Hepatocyte (in vitro differentiated cells): ENCODE results near the gene BAZ2B. TPM values are rescaled to one million over a fixed set of nuclear protein-coding genes. Genes with fewer than 3 reads are reported as not detected.

Source experiments
- DNase-seq: peaks from one replicate; pipeline ENCODE4 v3.0.0-alpha.2; 2016; ENCODE audit warnings: low spot score
- H2AFZ ChIP-seq: fragments of 200-600 bp; sonication (generic); 2 replicates; pipeline ENCODE4 v1.6.0; 2016; ENCODE audit warnings: antibody characterized with exemption, mild to moderate bottlenecking
- H3K27ac ChIP-seq: fragments of 200-600 bp; sonication (generic); 2 replicates; pipeline ENCODE4 v1.5.1; 2016; ENCODE audit warnings: mild to moderate bottlenecking
- H3K27me3 ChIP-seq: fragments of 200-600 bp; sonication (generic); 2 replicates; pipeline ENCODE4 v1.6.1; 2016
- H3K36me3 ChIP-seq: fragments of 200-600 bp; sonication (generic); replicated peaks from 2 replicates; pipeline ENCODE4 v1.5.1; 2016; ENCODE audit warnings: low read depth; ENCODE audit not compliant: insufficient read depth
- H3K4me1 ChIP-seq: fragments of 200-600 bp; sonication (generic); 2 replicates; pipeline ENCODE4 v1.5.1; 2016; ENCODE audit warnings: mild to moderate bottlenecking, moderate library complexity; ENCODE audit not compliant: insufficient read depth
- H3K4me2 ChIP-seq: fragments of 200-600 bp; sonication (generic); 2 replicates; pipeline ENCODE4 v1.6.0; 2016
- H3K4me3 ChIP-seq: fragments of 200-600 bp; sonication (generic); 2 replicates; pipeline ENCODE4 v1.5.1; 2016; ENCODE audit warnings: mild to moderate bottlenecking
- H3K79me2 ChIP-seq: fragments of 200-600 bp; sonication (generic); 2 replicates; pipeline ENCODE4 v1.6.0; 2017; ENCODE audit warnings: mild to moderate bottlenecking
- H3K9me2 ChIP-seq: fragments of 200-600 bp; sonication (generic); replicated peaks from 2 replicates; pipeline ENCODE4 v1.6.0; 2017; ENCODE audit warnings: mild to moderate bottlenecking; ENCODE audit not compliant: insufficient read depth
- H3K9me3 ChIP-seq: fragments of 200-600 bp; sonication (generic); 2 replicates; pipeline ENCODE4 v1.5.1; 2016; ENCODE audit warnings: low read depth, mild to moderate bottlenecking
- H4K20me1 ChIP-seq: fragments of 200-600 bp; sonication (generic); 2 replicates; pipeline ENCODE4 v1.6.0; 2016; ENCODE audit warnings: mild to moderate bottlenecking; ENCODE audit not compliant: insufficient read depth, poor library complexity, severe bottlenecking
- EZH2 ChIP-seq: fragments of 200-600 bp; sonication (generic); IDR thresholded peaks from 2 replicates; pipeline ENCODE4 v1.6.1; 2016; ENCODE audit warnings: antibody characterized with exemption, mild to moderate bottlenecking, borderline replicate concordance
- EZH2phosphoT487 ChIP-seq: fragments of 200-600 bp; sonication (generic); IDR thresholded peaks from one replicate; pipeline ENCODE4 v1.6.1; 2018; ENCODE audit warnings: antibody characterized with exemption, mild to moderate bottlenecking, low read depth, moderate library complexity; ENCODE audit not compliant: unreplicated experiment, severe bottlenecking
- WGBS: methylation state at CpG from one replicate; pipeline ENCODE4 v1.1.6; 2016; ENCODE audit warnings: low lambda C conversion rate; ENCODE audit errors: missing lambda C conversion rate; 5-methylcytosine and 5-hydroxymethylcytosine counted together
- polyA plus RNA-seq: library from polyadenylated mRNA; unstranded; fragments of >200 nt; fragmentation: Nextera tagmentation; extraction: Ambion mirVana; gene quantifications from 2 replicates; pipeline ENCODE4 v1.2.1, GENCODE V29; 2016
- total RNA-seq: library from RNA; depleted of rRNA; stranded (reverse); fragments of >200 nt; gene quantifications from 2 replicates; pipeline ENCODE4 v1.2.3, GENCODE V29; 2014
- TF ChIP-seq, protein P1 (sequence below): fragments of 200-600 bp; sonication (generic); IDR thresholded peaks from 2 replicates; pipeline ENCODE4 v1.5.1; 2016; ENCODE audit warnings: antibody characterized with exemption, mild to moderate bottlenecking; ENCODE audit not compliant: poor library complexity

BAZ2B gene
- total and polyA plus RNA-seq, 2 experiments from 2014 or later: 40.7 to 83.3 TPM

- no peaks in the 10 kb centered on the region for H3K27me3 ChIP-seq
- peaks cover 71% of the 10 kb centered on the region for H3K79me2 ChIP-seq
- H3K27ac ChIP-seq: no peak overlapping the region
- DNase-seq: no peak
- no peaks in the 10 kb centered on the region for H3K4me1 ChIP-seq
- H3K9me2 ChIP-seq: no peaks in the 10 kb centered on the region
- no peaks in the 10 kb centered on the region for H3K36me3 ChIP-seq
- no peak for TF ChIP-seq EZH2
- no peak for TF ChIP-seq EZH2phosphoT487
- TF ChIP-seq, protein P1, sequence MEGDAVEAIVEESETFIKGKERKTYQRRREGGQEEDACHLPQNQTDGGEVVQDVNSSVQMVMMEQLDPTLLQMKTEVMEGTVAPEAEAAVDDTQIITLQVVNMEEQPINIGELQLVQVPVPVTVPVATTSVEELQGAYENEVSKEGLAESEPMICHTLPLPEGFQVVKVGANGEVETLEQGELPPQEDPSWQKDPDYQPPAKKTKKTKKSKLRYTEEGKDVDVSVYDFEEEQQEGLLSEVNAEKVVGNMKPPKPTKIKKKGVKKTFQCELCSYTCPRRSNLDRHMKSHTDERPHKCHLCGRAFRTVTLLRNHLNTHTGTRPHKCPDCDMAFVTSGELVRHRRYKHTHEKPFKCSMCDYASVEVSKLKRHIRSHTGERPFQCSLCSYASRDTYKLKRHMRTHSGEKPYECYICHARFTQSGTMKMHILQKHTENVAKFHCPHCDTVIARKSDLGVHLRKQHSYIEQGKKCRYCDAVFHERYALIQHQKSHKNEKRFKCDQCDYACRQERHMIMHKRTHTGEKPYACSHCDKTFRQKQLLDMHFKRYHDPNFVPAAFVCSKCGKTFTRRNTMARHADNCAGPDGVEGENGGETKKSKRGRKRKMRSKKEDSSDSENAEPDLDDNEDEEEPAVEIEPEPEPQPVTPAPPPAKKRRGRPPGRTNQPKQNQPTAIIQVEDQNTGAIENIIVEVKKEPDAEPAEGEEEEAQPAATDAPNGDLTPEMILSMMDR: no peak
- H2AFZ ChIP-seq: no peak overlapping the region
- H3K4me3 ChIP-seq: no peak overlapping the region
- H3K4me2 ChIP-seq: no peak overlapping the region
- H4K20me1 ChIP-seq: peaks cover 4% of the 10 kb centered on the region
- H3K9me3 ChIP-seq: no peaks in the 10 kb centered on the region
Observed at GRCh38 chr2:159585622-159586021, 30.7 kb downstream of the BAZ2B start.

DNA sequence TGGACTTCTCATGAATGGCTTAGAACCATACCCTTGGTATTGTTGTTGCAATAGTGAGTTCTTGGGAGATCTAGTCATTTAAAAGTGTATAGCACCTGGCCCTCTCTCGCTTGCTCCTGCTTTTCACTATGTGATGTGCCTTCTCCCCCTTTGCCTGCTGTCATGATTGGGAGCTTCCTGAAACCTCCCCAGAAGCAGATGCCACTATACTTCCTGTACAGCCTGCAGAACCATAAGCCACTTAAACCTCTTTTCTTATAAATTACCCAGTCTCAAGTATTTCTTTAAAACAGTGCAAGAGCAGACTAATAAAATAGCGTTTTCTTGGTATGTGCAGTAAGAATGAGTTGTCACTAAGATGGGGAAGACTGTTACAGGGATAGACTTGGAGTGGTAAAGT lies 31.6 kb downstream of the BAZ2B start:
- Histone ChIP-seq H2AFZ (no peak overlapping the region), H3K9me3 (no peaks in the 10 kb centered on the region), H4K20me1 (no peaks in the 10 kb centered on the region), H3K27ac (no peak overlapping the region), H3K4me3 (no peak overlapping the region), H3K36me3 (no peaks in the 10 kb centered on the region), H3K4me1 (no peaks in the 10 kb centered on the region), H3K27me3 (no peaks in the 10 kb centered on the region), H3K79me2 (peaks cover 69% of the 10 kb centered on the region), H3K9me2 (no peaks in the 10 kb centered on the region), H3K4me2 (no peak overlapping the region)
- DNase-seq: no peak
- TF ChIP-seq EZH2 (no peak), EZH2phosphoT487 (no peak)
- TF ChIP-seq, protein P1: no peak
- 83% methylated on average over 2 of the region's 2 CpGs for WGBS

DNA sequence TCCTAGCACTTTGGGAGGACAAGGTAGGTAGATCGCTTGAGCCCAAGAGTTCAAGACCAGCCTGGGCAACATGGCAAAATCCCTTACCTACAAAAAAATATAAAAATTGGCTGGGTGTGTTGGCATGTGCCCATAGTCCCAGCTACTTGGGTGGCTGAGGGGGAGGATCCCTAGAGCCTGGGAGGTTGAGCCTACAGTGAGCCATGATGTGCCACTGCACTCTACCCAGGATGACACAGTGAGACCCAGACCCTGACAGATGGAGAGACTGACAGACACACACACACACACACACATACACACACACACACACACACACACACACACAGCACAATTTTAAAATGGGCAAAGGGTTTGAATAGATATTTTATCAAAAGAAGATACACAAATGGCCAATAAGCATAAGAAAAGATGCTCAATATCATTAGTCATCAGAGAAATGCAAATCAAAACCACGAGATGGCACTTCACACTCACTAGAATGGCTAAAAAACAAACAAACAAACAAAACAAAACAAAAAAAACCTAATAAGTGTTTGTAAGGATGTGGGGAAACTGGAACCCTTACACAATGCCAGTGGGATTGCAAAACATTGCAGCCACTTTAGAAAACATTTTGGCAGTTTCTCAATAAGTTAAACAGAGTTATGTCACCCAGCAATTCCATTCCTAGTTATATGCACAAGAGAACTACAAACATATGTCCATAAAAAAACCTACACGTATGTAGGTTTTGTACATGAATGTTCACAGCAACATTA lies 42.3 kb downstream of the BAZ2B start:
- no peaks in the 10 kb centered on the region for H3K4me1 ChIP-seq
- no peaks in the 10 kb centered on the region for H3K27me3 ChIP-seq
- no peak overlapping the region for H3K4me2 ChIP-seq
- no peaks in the 10 kb centered on the region for H3K9me2 ChIP-seq
- no peak for DNase-seq
- no peak for TF ChIP-seq EZH2phosphoT487
- no peak for TF ChIP-seq EZH2
- TF ChIP-seq, protein P1: no peak
- no peaks in the 10 kb centered on the region for H3K36me3 ChIP-seq
- 67% methylated on average over 3 of the region's 3 CpGs for WGBS
- no peak overlapping the region for H3K27ac ChIP-seq
- no peak overlapping the region for H2AFZ ChIP-seq
- peaks cover 96% of the 10 kb centered on the region for H3K79me2 ChIP-seq
- H3K9me3 ChIP-seq: no peaks in the 10 kb centered on the region
- H3K4me3 ChIP-seq: no peak overlapping the region
- peaks cover 12% of the 10 kb centered on the region for H4K20me1 ChIP-seq
